SIG-M5 treated with dmso at 0.1 percent for 504 hours (cell line): ENCODE measurements around the gene GALNT16.

ENCODE experiments used
- DNase-seq: peaks from one replicate; lab custom pipeline; 2025; ENCODE audit not compliant: unreplicated experiment; lab: John Stamatoyannopoulos, UW

GALNT16 gene

DNA sequence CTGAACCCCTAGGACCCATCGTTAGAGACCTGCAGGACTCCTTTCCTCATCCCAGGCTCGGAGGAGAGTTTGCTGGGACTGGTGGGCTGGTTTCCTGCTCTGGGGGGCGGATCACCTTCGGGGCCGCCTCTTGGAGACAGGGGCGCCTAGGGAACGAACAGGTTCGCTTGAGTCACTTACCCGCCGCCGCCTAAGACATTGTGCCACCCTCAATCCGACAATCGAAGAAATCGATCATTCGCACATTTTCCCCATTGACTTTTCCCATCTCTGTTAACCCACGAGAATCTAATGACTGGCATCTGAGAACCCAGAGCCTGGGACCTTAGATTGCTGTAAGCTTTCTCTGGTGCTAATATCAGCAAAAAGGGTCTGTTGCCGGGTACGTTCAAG, 138.9 kb downstream of the GALNT16 start:
- no peak for DNase-seq

DNA sequence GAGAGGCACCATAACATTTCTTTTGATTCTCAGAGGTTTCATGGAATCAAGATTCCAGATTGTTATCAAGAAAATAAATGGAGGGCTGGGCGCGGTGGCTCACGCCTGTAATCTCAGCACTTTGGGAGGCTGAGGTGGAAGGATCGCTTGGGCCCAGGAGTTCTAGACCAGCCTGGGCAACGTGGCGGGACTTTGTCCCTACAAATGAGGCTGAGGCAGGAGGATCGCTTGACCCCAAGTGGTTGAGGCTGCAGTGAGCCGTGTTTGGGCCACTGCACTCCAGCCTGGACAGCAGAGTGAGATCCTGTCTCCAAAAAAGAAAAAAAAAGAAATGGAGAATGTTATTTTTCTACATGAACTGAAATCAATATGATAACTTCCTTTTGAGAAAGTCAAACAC, 139.8 kb downstream of the GALNT16 start:
- DNase-seq = no peak

DNA sequence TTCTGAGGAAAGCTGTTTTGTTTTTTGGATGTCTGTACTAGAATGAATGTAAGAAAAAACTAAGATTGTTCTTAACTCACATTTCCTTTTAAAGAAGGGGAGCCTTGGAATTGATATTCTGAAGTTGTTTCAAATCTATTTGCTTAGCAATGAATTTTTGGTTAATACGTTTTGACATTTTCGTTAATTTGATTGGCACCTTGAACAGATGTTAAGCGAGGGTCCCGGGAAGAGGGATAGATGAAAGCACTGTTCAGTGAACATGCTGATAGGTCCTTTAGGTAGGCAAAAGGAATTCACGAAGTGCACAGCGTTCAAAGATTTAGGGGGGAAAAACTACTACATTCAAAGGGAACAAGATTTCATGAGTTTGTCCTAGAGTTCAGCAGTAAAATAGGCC, 140.2 kb downstream of the GALNT16 start:
- DNase-seq = no peak

DNA sequence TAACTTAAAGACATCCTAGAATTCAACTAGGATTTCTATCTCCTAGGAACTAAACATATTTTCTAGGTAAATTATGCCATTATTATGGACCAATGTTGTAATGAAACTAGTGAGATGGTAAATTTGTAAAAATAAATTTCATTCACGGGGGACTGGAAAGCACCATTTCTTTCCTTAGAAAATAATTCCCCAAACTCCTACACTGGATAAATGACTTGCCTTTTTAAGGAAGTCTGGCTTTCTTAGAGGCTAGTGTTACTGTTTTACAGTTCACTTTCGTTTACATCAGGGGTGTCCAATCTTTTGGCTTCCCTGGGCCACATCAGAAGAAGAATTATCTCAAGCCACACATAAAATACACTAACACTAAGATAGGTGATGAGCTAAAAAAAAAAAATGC, 141.9 kb downstream of the GALNT16 start:
- DNase-seq = no peak

DNA sequence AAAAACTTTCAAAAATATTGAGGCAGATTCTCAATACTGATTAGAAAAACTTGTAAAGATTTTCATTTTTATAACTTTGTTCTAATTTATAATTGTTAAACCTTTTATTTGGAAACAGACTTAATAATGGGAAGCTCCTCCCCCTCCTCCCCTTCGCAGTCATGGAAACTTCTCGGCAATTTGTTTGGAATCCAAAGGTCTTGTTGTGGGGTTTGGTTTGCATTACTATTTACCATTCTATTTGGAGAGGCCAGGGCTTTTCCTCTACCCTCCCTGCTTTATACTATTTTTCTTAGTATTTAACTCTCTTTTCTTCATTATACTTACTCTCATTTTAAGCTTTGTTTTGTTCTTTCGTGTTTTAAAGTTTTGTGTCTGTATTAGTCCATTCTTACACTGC, 144.5 kb downstream of the GALNT16 start:
- no peak for DNase-seq

DNA sequence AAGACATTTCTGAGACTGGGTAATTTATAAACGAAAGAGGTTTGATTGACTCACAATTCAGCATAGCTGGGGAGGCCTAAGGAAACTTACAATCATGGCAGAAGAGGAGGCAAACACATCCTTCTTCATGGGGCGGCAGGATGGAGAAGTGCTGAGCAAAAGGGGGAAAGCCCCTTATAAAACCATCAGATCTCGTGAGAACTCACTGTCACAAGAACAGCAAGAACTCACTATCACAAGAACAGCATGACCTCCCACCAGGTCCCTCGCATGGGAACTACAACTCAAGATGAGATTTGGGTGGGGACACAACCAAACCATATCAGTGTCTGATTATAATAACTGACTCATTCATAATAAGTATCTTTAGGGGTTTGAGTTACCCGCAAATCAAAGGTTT, 144.9 kb downstream of the GALNT16 start:
- no peak for DNase-seq

DNA sequence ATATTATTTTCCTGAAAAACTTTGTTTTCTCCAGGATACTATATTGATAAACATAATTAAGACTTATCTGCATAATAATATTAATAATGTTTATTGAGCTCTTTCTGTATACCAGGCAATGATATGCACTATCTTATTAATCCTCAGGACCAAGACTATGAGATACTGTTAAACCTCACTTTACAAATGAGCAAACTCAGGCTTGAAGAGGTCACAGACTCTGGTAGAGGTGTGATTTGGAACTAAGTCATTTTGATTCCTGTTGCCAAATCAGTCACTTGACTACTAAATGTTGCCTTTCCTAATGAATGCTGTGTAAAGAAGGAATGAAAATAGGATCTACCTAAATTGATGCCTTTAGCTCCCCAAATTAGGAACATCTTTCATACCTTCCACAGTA, 145.8 kb downstream of the GALNT16 start:
- no peak for DNase-seq
